HG03342 (cell line): ENCODE measurements around the gene GREB1L.
"Not testable (repeated sequence)": the region's sequence is repeated elsewhere in the genome, so short reads cannot be mapped to it uniquely, and the experiment has no call there.

Experiments
- ATAC-seq: cut with Tn5 transposase; IDR thresholded peaks from one replicate; pipeline ENCODE4 v1.9.1; 2021; ENCODE audit warnings: mild to moderate bottlenecking, moderate library complexity; ENCODE audit not compliant: unreplicated experiment

Gene GREB1L

DNA sequence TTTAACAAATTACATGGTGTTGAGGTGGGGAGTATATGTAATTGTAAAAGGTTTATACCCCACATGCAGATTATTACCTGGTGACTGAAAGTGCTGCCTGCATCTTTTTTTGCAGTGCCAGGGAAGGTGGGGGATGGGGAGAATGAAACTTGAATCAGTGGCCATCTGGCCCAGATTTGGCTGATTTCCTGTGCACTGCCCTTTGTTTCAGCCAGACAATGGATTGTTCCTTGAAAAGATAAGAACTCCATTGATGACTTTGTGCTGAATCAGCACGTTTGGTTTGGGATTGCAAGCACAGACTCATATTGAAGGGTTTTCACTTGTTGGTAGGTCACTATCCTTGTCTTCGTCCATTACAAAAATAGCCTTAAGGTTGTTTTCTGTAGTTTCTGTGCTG lies 20.9 kb downstream of the GREB1L start:
- ATAC-seq, result no peak

DNA sequence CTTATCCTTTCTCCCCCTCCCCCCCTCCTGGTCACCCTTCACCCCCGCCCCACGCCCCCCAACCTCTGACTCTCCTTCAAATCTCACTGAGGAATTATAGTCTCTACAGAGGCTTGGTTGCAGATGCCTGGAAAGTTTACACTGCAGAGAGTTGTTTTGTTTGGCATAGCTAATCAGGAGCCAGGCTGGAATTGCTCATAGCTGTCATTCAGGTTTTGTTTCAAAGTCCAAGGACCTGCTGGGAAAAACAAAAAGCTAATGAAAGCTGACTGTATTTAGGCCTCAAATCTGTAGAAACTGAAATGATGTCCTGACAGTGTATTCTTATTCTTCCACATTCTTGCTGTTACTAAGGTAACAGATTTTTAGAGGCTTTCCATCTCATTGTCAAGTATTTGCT lies 22.6 kb downstream of the GREB1L start:
- ATAC-seq, result no peak

DNA sequence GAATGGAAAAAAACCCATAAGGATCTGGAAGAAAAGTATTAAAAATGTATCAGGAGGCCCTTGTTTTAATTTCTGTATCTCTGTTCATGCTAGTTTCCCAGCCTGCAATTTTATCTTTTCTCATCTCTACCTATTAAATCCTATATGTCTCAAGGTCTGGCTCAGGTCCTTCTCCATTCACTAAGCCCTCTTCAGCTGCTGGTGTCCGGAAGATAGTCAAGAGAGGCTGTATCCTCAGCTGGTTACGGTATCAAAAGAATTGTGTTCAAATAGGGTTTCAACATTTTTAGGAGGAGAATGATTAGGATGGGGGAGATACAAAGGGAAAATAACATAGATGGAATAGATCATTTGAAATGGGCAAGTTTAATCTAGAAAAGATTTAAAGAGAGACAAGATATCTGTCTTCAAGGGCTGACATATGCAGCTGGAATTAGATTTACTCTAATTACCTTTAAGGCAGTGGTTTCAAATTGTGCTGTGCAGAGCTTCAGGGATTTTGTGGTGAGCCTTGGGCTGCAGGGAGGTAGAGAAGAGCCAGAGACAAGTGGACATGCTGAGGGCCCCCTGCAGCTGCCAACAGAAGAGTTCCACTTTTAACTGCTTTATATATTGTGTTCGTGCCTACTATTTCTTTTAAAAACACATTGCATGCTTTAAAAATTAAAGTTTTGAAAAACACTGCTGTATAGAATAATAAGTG lies 24.1 kb downstream of the GREB1L start:
- ATAC-seq, result no peak

DNA sequence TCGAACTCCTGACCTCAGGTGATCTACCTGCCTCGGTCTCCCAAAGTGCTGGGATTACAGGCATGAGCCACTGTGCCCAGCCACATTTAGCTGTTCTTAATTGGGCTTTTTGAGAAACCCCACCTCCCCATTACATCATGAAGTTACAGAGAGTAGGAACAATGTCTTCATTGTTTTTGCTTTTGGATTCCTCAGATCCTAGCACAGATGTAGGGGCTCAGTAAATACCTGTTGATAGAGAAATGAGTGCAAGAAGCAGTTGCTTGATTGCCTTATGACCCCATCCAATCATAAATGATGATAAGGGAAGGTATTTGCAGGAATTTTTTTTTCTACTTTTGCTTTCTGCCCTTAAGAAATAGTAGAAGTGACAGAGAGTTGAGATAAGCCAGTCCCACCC lies 25.4 kb downstream of the GREB1L start:
- no peak for ATAC-seq

DNA sequence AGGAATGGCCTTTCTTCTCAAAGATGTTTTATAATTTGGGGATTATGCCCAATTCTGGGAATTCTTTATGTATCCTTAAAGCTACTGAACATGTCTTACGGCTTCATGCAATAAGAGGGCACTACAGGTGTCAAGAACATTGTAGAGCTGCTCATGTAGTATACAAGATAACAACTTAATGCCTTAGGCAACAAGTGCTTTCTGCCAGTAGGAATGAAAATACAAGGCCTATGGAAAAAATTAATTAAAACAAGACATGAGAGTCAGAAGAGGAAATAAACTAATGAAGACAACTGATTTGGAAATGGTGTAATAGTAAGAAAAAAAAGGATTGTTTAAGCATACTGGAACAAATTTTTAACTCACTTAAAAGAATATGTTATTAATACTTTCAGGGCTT lies 27.3 kb downstream of the GREB1L start:
- no peak for ATAC-seq

DNA sequence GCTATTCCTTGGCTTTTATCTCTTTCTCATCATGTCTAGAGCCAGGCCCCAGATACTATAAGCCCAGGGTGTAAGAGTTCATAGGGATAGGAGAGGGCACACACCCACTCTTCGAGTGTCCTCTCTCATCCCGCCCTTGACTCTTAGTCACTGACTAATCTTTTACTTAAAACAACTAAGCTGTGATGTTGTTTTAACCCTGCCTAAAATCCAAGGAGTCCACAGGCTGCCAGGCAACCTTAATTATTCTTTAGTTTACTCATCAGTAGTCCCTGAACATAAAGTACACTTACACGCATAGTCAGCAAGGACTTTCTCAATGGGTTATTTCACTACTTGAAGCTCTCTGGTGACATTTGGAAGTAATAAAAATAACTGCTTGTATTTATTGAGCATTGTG lies 28.4 kb downstream of the GREB1L start:
- no peak for ATAC-seq

DNA sequence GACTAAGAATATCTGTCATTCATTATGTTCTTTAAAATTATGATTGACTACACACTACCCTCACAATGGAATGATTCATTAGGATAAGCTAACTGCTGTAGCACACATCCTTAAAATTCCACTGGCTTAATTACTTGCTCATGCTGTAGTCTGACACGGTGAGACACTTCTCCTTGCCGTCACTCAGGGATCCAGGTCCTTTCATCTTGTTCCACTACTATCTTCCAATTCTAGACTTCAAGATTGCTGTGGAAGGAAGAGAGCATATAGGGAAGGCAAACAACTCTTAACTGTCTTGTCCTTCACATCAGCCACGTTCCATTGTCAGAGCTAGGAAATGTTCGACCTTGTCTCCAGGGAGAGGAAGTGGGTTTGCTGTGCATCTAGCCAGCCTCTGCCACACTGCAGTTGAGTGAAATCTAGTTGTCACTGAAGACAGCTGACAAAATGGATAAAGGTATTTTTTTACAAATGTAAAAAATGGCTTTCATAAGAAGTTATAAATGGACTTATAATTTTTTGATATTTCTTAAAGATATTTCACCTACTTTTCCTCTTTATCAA lies 30.1 kb downstream of the GREB1L start:
- no peak for ATAC-seq

DNA sequence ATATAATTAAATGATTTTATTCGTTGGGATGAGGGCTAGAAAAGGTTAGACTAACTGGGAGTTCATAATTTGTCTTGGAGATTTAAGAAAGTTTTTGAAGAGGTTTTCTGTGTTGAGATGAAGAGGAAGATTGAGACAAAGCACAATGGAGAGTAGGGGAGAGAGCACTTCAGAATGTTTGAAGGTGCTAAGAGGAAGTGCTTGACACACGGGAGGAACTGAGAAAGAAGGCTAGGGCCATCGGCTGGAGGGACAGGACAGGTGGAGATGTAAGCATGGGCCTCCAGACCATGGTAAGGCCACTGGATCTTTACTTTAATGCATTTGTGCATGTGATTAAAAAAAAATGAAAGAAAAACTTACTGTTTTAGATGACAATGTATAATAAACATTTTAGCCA lies 31.5 kb downstream of the GREB1L start:
- ATAC-seq, result no peak

DNA sequence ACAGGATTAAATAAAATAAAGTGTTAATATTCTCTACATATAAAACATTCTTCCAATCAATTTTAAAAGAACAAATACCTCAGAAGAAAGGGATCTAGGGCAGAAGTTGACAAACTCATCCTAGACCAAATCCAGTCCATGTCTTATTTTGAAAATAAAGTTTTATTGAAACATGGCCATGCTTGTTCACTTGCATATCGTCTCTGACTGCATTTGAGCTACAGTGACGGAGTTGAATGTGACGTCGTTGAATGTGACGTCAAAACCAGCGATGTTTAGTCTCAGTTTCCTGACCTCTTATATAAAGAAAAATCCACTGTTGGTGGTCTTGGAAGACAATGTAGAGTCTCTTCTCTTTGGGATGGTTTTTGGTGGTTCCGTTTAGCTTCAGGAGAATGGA lies 33.6 kb downstream of the GREB1L start:
- ATAC-seq, result no peak

DNA sequence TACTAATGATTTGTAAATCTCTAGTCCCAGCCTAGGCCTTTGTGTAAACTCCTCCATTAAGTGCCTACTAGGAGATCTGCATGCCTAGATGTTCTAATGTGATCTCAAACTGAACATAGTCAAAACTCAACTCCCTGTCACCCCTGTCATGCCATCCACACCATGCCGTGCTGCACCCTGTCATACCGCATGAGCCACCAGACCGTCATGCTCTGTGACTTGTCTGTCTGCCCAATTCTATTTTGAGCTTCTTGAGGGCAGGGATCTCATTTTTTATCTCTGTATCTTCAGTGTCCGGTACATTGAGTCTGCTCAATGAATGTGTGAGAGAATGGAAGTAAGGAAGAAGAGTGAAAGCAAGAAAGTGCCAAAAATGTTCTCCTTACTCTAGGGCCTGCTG lies 35.5 kb downstream of the GREB1L start:
- no peak for ATAC-seq

DNA sequence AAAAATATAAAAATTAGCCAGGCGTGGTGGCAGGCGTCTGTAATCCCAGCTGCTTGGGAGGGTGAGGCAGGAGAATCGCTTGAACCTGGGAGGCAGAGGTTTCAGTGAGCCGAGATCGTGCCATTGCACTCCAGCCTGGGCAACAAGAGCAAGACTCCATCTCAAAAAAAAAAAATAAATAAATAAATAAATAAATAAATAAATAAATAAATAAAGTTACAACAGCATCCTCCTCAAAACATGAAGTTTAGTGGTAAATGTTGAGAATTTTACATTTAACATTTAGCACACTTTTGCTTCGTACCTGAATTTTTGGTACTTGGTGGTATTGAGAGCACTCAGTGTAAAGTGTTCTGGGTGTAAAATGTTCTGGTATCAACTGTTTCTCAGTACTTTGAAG lies 36.2 kb downstream of the GREB1L start:
- not testable (repeated sequence) for ATAC-seq

DNA sequence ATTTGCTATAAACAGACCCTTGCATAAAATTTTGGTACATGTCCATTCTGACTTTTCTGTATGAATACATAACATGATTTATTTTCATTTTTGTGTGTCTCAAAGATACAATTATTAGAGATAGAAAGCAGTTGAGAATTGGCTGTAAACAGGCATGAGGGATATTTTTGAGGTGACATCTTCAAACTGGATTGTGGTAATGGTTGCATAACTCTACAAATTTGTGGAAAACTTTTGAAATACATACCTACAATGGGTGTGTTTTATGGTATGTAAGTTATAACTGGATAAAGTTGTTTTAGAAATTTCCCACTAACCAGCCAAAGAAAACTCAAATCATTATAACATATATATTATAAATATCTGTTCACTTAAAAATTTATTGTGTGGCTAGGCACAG lies 39.6 kb downstream of the GREB1L start:
- no peak for ATAC-seq

DNA sequence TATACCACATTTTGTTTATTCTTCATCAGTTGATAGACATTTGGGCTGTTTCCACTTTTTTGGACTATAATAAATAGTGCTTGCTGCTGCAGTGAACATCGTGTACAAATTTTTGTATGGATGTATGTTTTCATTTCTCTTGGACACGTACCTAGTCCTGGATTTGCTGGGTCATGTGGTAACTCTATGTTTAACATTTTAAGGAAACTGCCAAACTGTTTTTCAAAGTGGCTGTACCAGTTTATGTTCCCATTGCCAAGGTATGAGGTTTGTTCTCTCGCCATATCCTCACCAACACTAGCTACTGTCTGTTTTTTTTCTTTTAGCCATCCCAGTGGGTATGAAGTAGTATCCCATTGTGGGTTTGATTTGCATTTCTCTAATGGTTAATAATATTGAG lies 42.5 kb downstream of the GREB1L start:
- no peak for ATAC-seq

DNA sequence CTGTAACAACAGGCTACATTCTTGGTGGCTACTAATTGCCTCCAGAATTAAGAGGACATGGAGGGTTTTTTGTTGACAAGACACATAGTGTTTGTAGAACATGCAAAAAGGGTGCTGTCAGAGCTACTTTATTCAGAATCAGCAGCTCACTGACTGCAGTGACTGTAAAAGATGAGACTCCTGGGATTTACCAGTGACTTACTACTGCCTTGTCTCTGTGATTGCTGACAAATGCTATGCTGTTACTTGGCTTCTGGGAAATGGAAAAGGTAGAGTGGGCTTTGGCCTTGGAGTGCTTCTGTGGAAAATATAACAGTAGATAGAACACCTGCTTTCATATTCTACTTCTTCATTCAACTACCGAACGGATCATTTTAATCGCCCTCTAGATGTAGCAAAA lies 47.8 kb downstream of the GREB1L start:
- no peak for ATAC-seq

DNA sequence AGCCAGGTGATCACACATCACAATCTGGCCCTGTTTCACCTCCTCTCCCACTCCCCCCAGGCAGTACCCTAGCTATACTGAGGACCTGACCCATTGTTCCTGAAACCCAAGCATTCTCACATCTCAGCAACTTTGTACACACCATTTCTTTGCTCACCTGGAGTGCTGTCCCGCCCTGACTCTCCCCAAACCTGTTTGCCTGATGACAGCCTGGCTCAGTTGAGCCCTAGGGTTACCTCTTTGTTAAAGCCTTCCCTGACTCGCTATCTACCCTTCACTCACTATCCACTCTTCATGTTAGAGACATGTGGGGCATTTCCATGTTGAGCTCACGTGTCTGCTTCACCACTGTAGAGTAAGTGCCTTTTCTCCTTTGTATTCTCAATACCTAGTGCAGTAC lies 49.1 kb downstream of the GREB1L start:
- ATAC-seq, result no peak

DNA sequence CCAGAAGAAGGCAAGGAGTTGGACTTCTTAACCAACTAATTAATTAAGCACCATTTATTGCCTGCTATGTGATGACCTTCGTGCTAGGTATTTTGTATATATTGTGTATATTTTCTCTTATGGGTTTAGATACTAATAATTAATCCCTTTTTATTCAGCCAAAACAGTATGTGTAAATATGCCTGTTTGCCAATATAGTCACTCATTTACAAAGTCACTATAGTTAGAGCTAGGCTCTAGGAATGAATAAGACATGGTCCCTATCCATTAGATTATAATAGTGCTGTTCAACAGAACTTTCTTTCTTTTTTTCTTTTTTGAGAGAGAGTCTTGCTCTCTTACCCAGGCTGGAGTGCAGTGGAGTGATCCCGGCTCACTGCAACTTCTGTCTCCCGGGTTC lies 51.4 kb downstream of the GREB1L start:
- no peak for ATAC-seq

DNA sequence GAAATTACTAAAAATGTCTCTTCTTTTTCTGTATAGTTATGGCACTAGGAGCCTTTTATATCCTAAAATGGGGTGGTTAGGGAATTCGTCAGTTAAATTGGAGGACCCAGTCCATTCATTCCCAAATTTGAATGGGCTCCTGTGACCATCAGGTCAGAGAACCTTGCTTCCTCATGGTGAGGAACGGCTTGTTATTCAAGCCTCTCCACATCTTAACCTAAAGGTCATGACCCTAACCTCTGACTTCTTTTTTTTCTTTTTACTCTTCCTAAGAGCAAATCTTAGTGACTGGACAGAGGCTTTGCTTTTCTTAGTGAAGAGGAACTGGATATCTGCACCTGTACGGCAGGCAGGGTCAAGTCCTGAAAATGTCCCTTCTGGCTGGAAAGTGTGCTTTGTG lies 53.1 kb downstream of the GREB1L start:
- no peak for ATAC-seq

DNA sequence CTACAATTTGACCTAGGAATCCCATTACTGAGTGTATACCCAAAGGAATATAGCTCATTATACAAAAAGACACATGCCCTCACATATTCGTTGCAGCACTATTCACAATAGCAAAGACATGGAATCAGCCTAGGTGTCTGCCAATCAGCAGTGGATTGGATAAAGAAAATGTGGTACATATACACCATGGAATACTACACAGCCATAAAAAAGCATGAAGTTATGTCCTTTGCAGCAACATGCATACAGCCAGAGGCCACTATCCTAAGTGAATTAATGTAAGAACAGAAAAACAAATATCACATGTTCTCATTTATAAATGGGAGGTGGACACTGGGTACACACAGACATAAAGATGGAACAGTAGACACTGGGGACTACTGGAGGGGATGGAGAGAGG lies 54.0 kb downstream of the GREB1L start:
- no peak for ATAC-seq

DNA sequence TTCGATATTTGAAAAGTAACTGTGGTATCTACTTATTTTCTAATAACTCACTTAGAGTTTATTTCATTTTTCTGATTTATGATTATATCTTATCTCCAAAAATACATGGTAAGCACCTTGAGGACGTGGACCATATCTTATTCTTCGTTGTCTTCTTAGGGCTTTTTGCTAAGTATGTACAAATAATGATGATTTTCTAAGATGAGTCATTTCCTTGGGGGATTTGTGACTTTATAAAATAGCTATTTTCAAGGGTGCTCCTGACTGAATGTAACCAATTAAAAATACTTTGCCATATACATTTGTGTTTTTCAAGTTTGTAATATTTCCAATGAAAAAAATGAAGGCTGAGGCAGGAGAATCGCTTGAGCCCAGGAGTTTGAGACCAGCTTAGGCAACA lies 56.3 kb downstream of the GREB1L start:
- no peak for ATAC-seq

DNA sequence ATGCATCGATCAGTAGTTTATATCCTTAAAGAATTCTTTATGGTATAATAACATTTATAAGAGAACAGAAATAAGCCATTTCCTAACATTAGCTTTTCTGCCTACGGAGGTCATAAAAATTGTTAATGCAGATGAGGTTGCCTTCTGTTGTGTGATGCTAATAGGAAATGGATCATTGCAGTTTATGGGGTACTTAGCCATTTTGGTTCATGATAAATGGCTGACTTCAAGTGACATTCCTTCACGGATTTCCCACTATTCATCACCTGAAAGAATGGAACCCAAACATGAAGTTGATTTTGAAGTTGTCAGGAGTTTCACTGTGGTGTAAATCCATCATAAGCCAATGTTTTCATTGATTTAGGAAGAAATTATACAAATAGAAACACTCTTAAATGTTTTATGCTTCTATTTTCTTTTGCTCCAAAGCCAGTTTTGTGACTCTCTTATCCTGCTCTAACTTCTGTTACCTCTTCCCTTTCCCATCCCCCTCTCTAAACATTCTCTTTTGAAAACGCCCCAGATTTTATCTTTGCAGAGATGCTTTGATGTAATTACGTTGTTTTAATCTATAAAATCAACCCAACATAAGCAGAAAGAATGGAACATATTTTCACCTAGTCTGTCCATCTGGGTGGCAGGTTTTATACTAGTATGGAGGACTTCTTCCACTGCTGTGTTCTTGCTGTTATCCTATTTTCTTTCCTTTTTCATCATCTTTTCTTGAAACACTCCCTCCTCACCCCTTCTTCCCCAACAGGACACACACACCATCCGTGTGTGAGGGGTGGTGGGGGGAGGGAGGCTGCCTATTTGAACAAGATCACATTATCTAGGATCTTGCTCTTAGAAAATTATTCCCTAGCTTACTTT lies 58.2 kb downstream of the GREB1L start:
- no peak for ATAC-seq

DNA sequence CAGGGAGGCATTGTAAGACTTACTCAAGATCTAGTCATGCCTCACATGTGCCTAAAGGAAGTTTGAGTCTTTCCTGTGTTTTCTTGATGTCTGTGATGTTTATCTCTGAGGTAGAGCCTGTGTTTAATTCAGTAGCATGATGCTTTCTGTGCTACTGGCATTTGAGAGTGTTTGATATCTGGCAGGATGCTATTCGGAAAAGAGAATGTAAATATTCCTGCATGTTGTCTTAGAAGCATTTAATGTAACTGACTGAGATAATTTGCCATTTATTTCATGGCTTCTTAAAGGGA lies 58.8 kb downstream of the GREB1L start:
- no peak for ATAC-seq

DNA sequence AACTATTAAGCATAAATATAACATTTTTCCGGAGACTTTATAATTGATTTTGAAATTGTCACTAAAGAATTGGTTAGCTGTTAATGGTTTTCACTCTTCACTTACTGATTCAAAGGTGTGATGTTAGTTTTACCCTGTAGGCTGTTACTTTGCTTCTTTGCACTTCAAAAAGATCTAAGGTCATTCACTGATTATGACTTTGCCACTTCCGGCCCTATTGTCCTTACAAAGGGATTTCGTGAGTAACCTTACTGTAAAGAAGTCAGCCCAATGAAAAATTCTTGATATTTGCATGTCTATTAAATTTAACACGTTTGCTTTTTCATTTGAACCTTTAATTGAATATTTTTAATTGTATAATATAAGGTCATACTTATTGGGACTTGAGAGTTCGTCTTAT lies 61.4 kb downstream of the GREB1L start:
- ATAC-seq, result no peak
